Measurements from ENCODE around the gene CNGA4.

GRCh38 chr11:6268820-6269219 lies 29.9 kb downstream of the CNGA4 start:
- TF ChIP-seq CTCF (IDR thresholded peaks at IDR 0.05; ENCODE audit: borderline replicate concordance, extremely low read depth, low read length, poor library complexity, severe bottlenecking) (no peak), EZH2 (IDR thresholded peaks at IDR 0.05; ENCODE audit: borderline replicate concordance, low read depth, low read length, severe bottlenecking) (no peak)
